Measurements from ENCODE around the gene GTF2H1. TPM values are rescaled to one million over a fixed set of nuclear protein-coding genes. Genes with fewer than 3 reads are reported as not detected.

GTF2H1 gene
- total RNA-seq, 1 experiment from 2014 or later, result 39.4 TPM

DNA sequence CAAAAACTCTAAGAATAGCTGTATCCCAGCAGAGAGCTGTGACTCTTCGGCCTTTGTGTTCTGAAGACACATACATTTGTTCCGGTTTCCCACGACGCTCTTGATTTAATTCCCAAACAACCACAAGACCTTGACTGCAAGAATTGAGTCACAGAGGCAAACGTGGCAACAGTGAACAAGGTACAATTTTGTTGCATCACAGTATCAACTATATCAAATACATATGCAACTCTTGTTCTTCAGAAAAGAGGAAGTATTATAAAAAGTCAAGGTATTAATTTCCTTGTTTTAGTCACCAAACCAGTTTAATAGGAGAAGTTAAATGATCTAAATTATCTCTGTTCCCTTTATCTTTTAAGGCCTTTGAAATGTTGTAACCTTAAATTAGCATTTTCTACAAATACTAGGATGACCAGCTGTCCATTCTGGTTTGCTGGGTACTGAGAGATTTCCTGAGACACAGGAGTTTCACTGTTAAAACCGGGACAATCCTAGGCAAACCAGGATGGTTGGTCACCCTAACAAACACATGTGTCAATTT, 11.5 kb upstream of the GTF2H1 start:
- Histone ChIP-seq H3K56ac (ENCODE audit: insufficient read length, low read depth, low read length) (no peak overlapping the region), H2BK15ac (ENCODE audit: low read depth, low read length) (no peak overlapping the region), H3K4me2 (ENCODE audit: insufficient read depth, insufficient read length, low read length) (no peak overlapping the region), H4K8ac (replicated peaks; ENCODE audit: insufficient read length, low read depth, low read length) (no peak overlapping the region), H2AK5ac (ENCODE audit: insufficient read length, low read length) (no peak overlapping the region), H3K14ac (ENCODE audit: insufficient read depth, low read length) (no peak overlapping the region), H3T11ph (ENCODE audit: low read length) (no peak overlapping the region), H2BK120ac (ENCODE audit: low read depth, low read length, poor library complexity, severe bottlenecking) (no peak overlapping the region), H3K18ac (ENCODE audit: insufficient read length, low read depth, low read length) (no peak overlapping the region), H3K27me3 (ENCODE audit: insufficient read depth, low read length) (no peaks in the 10 kb centered on the region), H2AFZ (ENCODE audit: low read length) (no peak overlapping the region), H3K79me2 (ENCODE audit: insufficient read depth, low read length) (no peaks in the 10 kb centered on the region; the same call in 1 of the 2 replicates), H4K91ac (ENCODE audit: insufficient read length, low read depth, low read length) (no peak overlapping the region), H3K79me1 (ENCODE audit: insufficient read depth, low read depth, low read length, poor library complexity, severe bottlenecking) (peaks cover 2% of the 10 kb centered on the region), H2BK20ac (ENCODE audit: low read depth, low read length, poor library complexity, severe bottlenecking) (no peak overlapping the region), H4K20me1 (ENCODE audit: control insufficient read depth, insufficient read depth, insufficient read length) (no peaks in the 10 kb centered on the region), H3K4ac (ENCODE audit: low read depth, low read length) (no peak overlapping the region), H4K5ac (ENCODE audit: insufficient read length, low read depth, low read length) (no peak overlapping the region), H2BK5ac (ENCODE audit: insufficient read length, low read length) (no peak overlapping the region), H2BK12ac (ENCODE audit: insufficient read length, low read depth, low read length) (no peak overlapping the region), H3K9me3 (ENCODE audit: control insufficient read depth, low read depth, low read length) (no peaks in the 10 kb centered on the region), H3K27ac (ENCODE audit: insufficient read length, low read depth, low read length) (no peak overlapping the region), H3K4me1 (ENCODE audit: insufficient read depth, low read length) (no peaks in the 10 kb centered on the region), H3K9ac (ENCODE audit: extremely low read depth, insufficient read length, low read length) (no peak overlapping the region), H3K23ac (ENCODE audit: insufficient read length, low read depth, low read length) (no peak overlapping the region), H3K23me2 (ENCODE audit: insufficient read length, low read depth, low read length, poor library complexity, severe bottlenecking) (no peaks in the 10 kb centered on the region)
- H3K36me3 Mint-ChIP-seq (ENCODE audit: insufficient read depth in 1 of 3, low read depth in 3 of 3), result peaks cover 7 to 53% (median 39%) of the 10 kb centered on the region in 3 experiments; a peak in 6 of 7 replicates
- TF ChIP-seq CTCF (conservative IDR thresholded peaks at IDR 0.05), result no peak
- no peak overlapping the region for H3K4me3 Mint-ChIP-seq
- WGBS (ENCODE audit: extremely low coverage, insufficient read length, low lambda C conversion rate), result no CpG with 5 or more reads among the region's 6 CpGs
- H3K27ac Mint-ChIP-seq, result no peak overlapping the region
- H3K4me1 Mint-ChIP-seq, result 0 out of 4 replicates have a peak, but pooled peaks cover 0 to 5% of the 10 kb centered on the region in 2 experiments
- no peak for DNase-seq
- no peaks in the 10 kb centered on the region for H3K9me3 Mint-ChIP-seq
- no peaks in the 10 kb centered on the region for H3K27me3 Mint-ChIP-seq (ENCODE audit: low read depth)

All from H9 (cell line).